IMR-90 (cell line): ENCODE data around the gene AKT3. TPM values are rescaled to one million over a fixed set of nuclear protein-coding genes. Genes with fewer than 3 reads are reported as not detected.

Source experiments
- ATAC-seq: fragments of 200-7000 bp; cut with Tn5 transposase; 2 replicates; pipeline ENCODE4 v1.9.1; 2020; ENCODE audit warnings: low read depth, mild to moderate bottlenecking, moderate library complexity
- BruUV-seq: library from RNA; stranded (reverse); fragments of 400-500 nt; replicated peaks from 2 replicates; lab custom pipeline; 2021; lab: Mats Ljungman, UMichigan
- CTCF ChIA-PET: fragments of 300-600 bp; formaldehyde crosslinking; extraction: SDS; loops from one replicate; lab custom pipeline; 2021; ENCODE audit warnings: antibody characterized with exemption; lab: Yijun Ruan, JAX
- POLR2A ChIA-PET: fragments of 300-600 bp; sonication (Branson Sonifier 250); formaldehyde crosslinking; loops from one replicate; lab custom pipeline; 2022; ENCODE audit warnings: antibody characterized with exemption; ENCODE audit not compliant: unreplicated experiment; lab: Charles Lee
- DNase-seq: peaks from one replicate; pipeline ENCODE4 v3.0.0; 2013
- H2AFZ ChIP-seq: replicated peaks from 2 replicates; pipeline ENCODE3; 2013; ENCODE audit warnings: low read length, mild to moderate bottlenecking; ENCODE audit not compliant: poor library complexity
- H2AK5ac ChIP-seq: 2 replicates; pipeline ENCODE4 v1.6.1; 2013; ENCODE audit warnings: low read depth, low read length, inconsistent platforms
- H2AK9ac ChIP-seq: replicated peaks from 2 replicates; pipeline ENCODE3; 2013; ENCODE audit warnings: mild to moderate bottlenecking, low read depth, low read length, moderate library complexity; ENCODE audit not compliant: poor library complexity
- H2BK120ac ChIP-seq: 2 replicates; pipeline ENCODE4 v1.6.1; 2013; ENCODE audit warnings: low read depth, low read length, inconsistent platforms
- H2BK15ac ChIP-seq: 3 replicates; pipeline ENCODE4 v1.6.1; 2013; ENCODE audit warnings: low read depth, low read length, inconsistent platforms
- H2BK20ac ChIP-seq: 2 replicates; pipeline ENCODE4 v1.6.1; 2013; ENCODE audit warnings: low read depth, mild to moderate bottlenecking, inconsistent platforms, low read length, moderate library complexity
- H2BK5ac ChIP-seq: 2 replicates; pipeline ENCODE4 v1.6.1; 2013; ENCODE audit warnings: mild to moderate bottlenecking, low read depth, low read length, inconsistent platforms; ENCODE audit not compliant: poor library complexity, severe bottlenecking
- H3K14ac ChIP-seq: replicated peaks from 2 replicates; pipeline ENCODE4 v1.6.1; 2013; ENCODE audit warnings: low read depth, low read length, inconsistent platforms
- H3K18ac ChIP-seq: 2 replicates; pipeline ENCODE4 v1.6.1; 2013; ENCODE audit warnings: low read depth, low read length, control low read depth
- H3K23ac ChIP-seq: 2 replicates; pipeline ENCODE4 v1.6.1; 2013; ENCODE audit warnings: low read depth, low read length, inconsistent platforms
- H3K27ac ChIP-seq: 2 replicates; pipeline ENCODE4 v1.5.1; 2013; ENCODE audit warnings: mild to moderate bottlenecking, control low read depth, low read length; ENCODE audit not compliant: insufficient read depth
- H3K27me3 ChIP-seq: 2 replicates; pipeline ENCODE4 v1.6.1; 2013; ENCODE audit warnings: low read length; ENCODE audit not compliant: control insufficient read depth, insufficient read depth
- H3K36me3 ChIP-seq: 2 replicates; pipeline ENCODE4 v1.6.1; 2013; ENCODE audit warnings: low read length, mixed read lengths; ENCODE audit not compliant: control insufficient read depth, insufficient read depth
- H3K4ac ChIP-seq: 2 replicates; pipeline ENCODE4 v1.6.1; 2013; ENCODE audit warnings: low read depth, low read length, inconsistent platforms
- H3K4me1 ChIP-seq: 2 replicates; pipeline ENCODE4 v1.6.1; 2013; ENCODE audit warnings: low read length, mixed read lengths; ENCODE audit not compliant: control insufficient read depth, insufficient read depth
- H3K4me2 ChIP-seq: 2 replicates; pipeline ENCODE4 v1.6.1; 2013; ENCODE audit warnings: low read depth, mild to moderate bottlenecking, control low read depth, low read length, moderate library complexity
- H3K4me3 ChIP-seq: 2 replicates; pipeline ENCODE4 v1.5.1; 2013; ENCODE audit warnings: low read depth, mild to moderate bottlenecking, control low read depth, low read length, moderate library complexity; ENCODE audit not compliant: insufficient read depth
- H3K56ac ChIP-seq: 2 replicates; pipeline ENCODE4 v1.6.1; 2013; ENCODE audit warnings: low read length, inconsistent platforms; ENCODE audit not compliant: insufficient read depth; ENCODE audit errors: extremely low read depth
- H3K79me1 ChIP-seq, 2 experiments: 2 replicates each; pipeline ENCODE4 v1.6.1; 2013; ENCODE audit warnings: low read length in 2 of 2, inconsistent platforms in 1 of 2, low read depth in 1 of 2
- H3K9ac ChIP-seq: 2 replicates; pipeline ENCODE4 v1.6.1; 2013; ENCODE audit warnings: low read depth, low read length, control low read depth
- H3K9me1 ChIP-seq: 2 replicates; pipeline ENCODE4 v1.6.1; 2013; ENCODE audit warnings: low read length, inconsistent platforms; ENCODE audit not compliant: insufficient read depth
- H3K9me3 ChIP-seq: 2 replicates; pipeline ENCODE4 v1.6.1; 2013; ENCODE audit warnings: low read length; ENCODE audit not compliant: control insufficient read depth, insufficient read depth
- H4K20me1 ChIP-seq: 2 replicates; pipeline ENCODE4 v1.6.1; 2013; ENCODE audit warnings: low read length, inconsistent platforms; ENCODE audit not compliant: insufficient read depth
- H4K5ac ChIP-seq: 2 replicates; pipeline ENCODE4 v1.6.1; 2013; ENCODE audit warnings: mild to moderate bottlenecking, low read depth, low read length, control low read depth
- H4K8ac ChIP-seq, 2 experiments: 2 replicates each; pipeline ENCODE4 v1.6.1; 2013; ENCODE audit warnings: low read depth in 2 of 2, low read length in 2 of 2, control low read depth in 1 of 2, inconsistent platforms in 1 of 2
- H4K91ac ChIP-seq: 2 replicates; pipeline ENCODE4 v1.6.1; 2013; ENCODE audit warnings: low read depth, low read length, inconsistent platforms; ENCODE audit not compliant: insufficient read depth
- BHLHE40 ChIP-seq: fragments of 150-350 bp; IDR thresholded peaks from 2 replicates; pipeline ENCODE4 v1.6.1; 2016; ENCODE audit warnings: mild to moderate bottlenecking, low read depth, low read length
- CEBPB ChIP-seq: IDR thresholded peaks from 2 replicates; pipeline ENCODE4 v1.6.1; 2012; ENCODE audit warnings: low read depth, low read length, improper control_type of control experiment
- CHD1 ChIP-seq: IDR thresholded peaks from 2 replicates; pipeline ENCODE4 v1.6.1; 2012; ENCODE audit warnings: low read depth, low read length, improper control_type of control experiment
- FOS ChIP-seq: fragments of 150-350 bp; IDR thresholded peaks from 2 replicates; pipeline ENCODE4 v1.6.1; 2016; ENCODE audit warnings: low read depth, low read length
- MAFK ChIP-seq: IDR thresholded peaks from 2 replicates; pipeline ENCODE4 v1.6.1; 2012; ENCODE audit warnings: low read depth, low read length, improper control_type of control experiment
- MAZ ChIP-seq: IDR thresholded peaks from 2 replicates; pipeline ENCODE4 v1.6.1; 2012; ENCODE audit warnings: low read depth, mild to moderate bottlenecking, low read length, improper control_type of control experiment, moderate library complexity, borderline replicate concordance
- MXI1 ChIP-seq: IDR thresholded peaks from 2 replicates; pipeline ENCODE4 v1.6.1; 2012; ENCODE audit warnings: low read depth, mild to moderate bottlenecking, low read length, moderate library complexity, borderline replicate concordance
- POLR2A ChIP-seq: IDR thresholded peaks from 2 replicates; pipeline ENCODE4 v1.6.1; 2012; ENCODE audit warnings: mild to moderate bottlenecking, low read depth, low read length
- RAD21 ChIP-seq: IDR thresholded peaks from 2 replicates; pipeline ENCODE4 v1.6.1; 2012; ENCODE audit warnings: low read length, improper control_type of control experiment
- RCOR1 ChIP-seq: IDR thresholded peaks from 2 replicates; pipeline ENCODE4 v1.6.1; 2012; ENCODE audit warnings: mild to moderate bottlenecking, low read length, improper control_type of control experiment; ENCODE audit not compliant: insufficient replicate concordance
- RFX5 ChIP-seq: IDR thresholded peaks from 2 replicates; pipeline ENCODE4 v1.8.0; 2012; ENCODE audit warnings: low read depth, mild to moderate bottlenecking, low read length, moderate library complexity
- SMC3 ChIP-seq: fragments of 150-350 bp; IDR thresholded peaks from 2 replicates; pipeline ENCODE4 v1.6.1; 2016; ENCODE audit warnings: low read depth, mild to moderate bottlenecking, antibody characterized with exemption, low read length, moderate library complexity
- WGBS, 2 experiments: methylation state at CpG; one replicate each; pipeline versions ENCODE4 v1.1.5 to v1.1.7; 2013; ENCODE audit warnings: missing lambda C conversion rate in 2 of 2; ENCODE audit not compliant: insufficient read length in 1 of 2; ENCODE audit errors: extremely low coverage in 2 of 2; 5-methylcytosine and 5-hydroxymethylcytosine counted together
- dilution Hi-C: fragments of 300-500 bp; cut with HindIII; formaldehyde crosslinking; loops from one replicate; pipeline ENCODE4 v1.14.3; 2018; ENCODE audit warnings: low sequenced_read_pairs; ENCODE audit not compliant: unreplicated experiment
- in situ Hi-C: fragments of 300-500 bp; cut with MboI; formaldehyde crosslinking; loops from 3 replicates; pipeline ENCODE4 v1.14.3; 2019; ENCODE audit warnings: low sequenced_read_pairs, inconsistent platforms, mixed read lengths
- intact Hi-C: fragments of 100-400 bp; cut with micrococcal nuclease; formaldehyde crosslinking; loops from 2 replicates; pipeline ENCODE4 v1.10.0; 2022
- polyA plus RNA-seq, 3 experiments: library from polyadenylated mRNA; depleted of rRNA; stranded (reverse); fragments of >200 nt; gene quantifications; 2 replicates each; pipeline ENCODE4 v1.2.3, GENCODE V29; 2012; ENCODE audit warnings: low replicate concordance in 1 of 3
- total RNA-seq: library from RNA; depleted of rRNA; stranded (reverse); fragments of >200 nt; gene quantifications from 2 replicates; pipeline ENCODE4 v1.2.3, GENCODE V29; 2012
- TF ChIP-seq, protein P1 (sequence below): fragments of 150-350 bp; IDR thresholded peaks from 2 replicates; pipeline ENCODE4 v1.6.1; 2016; ENCODE audit warnings: low read depth, mild to moderate bottlenecking, low read length, moderate library complexity, borderline replicate concordance
- TF ChIP-seq, protein P2 (sequence below): conservative IDR thresholded peaks from 2 replicates; pipeline ENCODE4 v1.5.1; 2012; ENCODE audit warnings: mild to moderate bottlenecking, low read depth, low read length, improper control_type of control experiment
- TF ChIP-seq, protein P3 (sequence below): fragments of 150-350 bp; IDR thresholded peaks from 2 replicates; pipeline ENCODE4 v1.6.1; 2017; ENCODE audit warnings: mild to moderate bottlenecking, antibody characterized with exemption, low read length, low read depth

Gene AKT3
- total and polyA plus RNA-seq, 2 of the 4 experiments (the other 2 are of a cell fraction) = 15.2 to 19.4 TPM

DNA sequence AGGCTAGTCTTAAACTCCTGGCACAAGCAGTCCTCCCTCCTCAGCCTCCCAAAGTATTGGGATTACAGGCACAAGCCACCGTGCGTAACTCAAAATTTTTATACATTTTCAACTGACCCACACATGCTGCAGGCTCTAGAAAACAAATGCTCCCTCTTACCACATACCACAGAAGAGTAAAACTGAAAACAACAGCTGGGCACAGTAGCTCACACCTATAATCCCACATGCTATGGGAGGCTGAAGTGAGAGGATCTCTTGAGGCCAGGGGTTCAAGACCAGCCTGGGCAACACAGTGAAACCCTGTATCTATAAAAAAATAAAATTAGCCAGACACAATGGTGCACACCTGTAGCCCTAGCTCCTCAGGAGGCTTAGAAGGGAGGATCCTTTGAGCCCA lies 56.7 kb downstream of the AKT3 start:
- no peak overlapping the region for H3K23ac ChIP-seq
- no peak overlapping the region for H3K9ac ChIP-seq
- no peak overlapping the region for H2BK120ac ChIP-seq
- H2AK5ac ChIP-seq = no peak overlapping the region
- POLR2A ChIA-PET = no interaction called here
- H3K4me2 ChIP-seq = no peak overlapping the region
- no peak overlapping the region for H3K4me3 ChIP-seq
- intact Hi-C loops (no loop called here), in situ Hi-C loops (no loop called here), dilution Hi-C loops (no loop called here)
- no peak overlapping the region for H3K27ac ChIP-seq
- no peak overlapping the region for H2AFZ ChIP-seq
- H4K20me1 ChIP-seq = peaks cover 8% of the 10 kb centered on the region; the same call in 1 of the 2 replicates
- peaks cover 38 to 71% of the 10 kb centered on the region in 2 experiments for H3K79me1 ChIP-seq
- peaks cover 2% of the 10 kb centered on the region; the same call in 1 of the 2 replicates for H3K36me3 ChIP-seq
- H2BK5ac ChIP-seq = no peak overlapping the region
- H2BK15ac ChIP-seq = no peak overlapping the region
- peaks cover 3% of the 10 kb centered on the region; the same call in 1 of the 2 replicates for H3K9me1 ChIP-seq
- H4K8ac ChIP-seq = no peak overlapping the region
- H2BK20ac ChIP-seq = no peak overlapping the region
- no CpG with 5 or more reads among the region's 2 CpGs for WGBS, 2 experiments
- CTCF ChIA-PET = no interaction called here
- peaks cover 3% of the 10 kb centered on the region; the same call in 1 of the 2 replicates for H3K4me1 ChIP-seq
- no peak overlapping the region for H3K18ac ChIP-seq
- H4K91ac ChIP-seq = no peak overlapping the region
- ATAC-seq (no peak), DNase-seq (no peak)
- no peaks in the 10 kb centered on the region for H3K9me3 ChIP-seq
- H3K4ac ChIP-seq = no peak overlapping the region
- no peaks in the 10 kb centered on the region for H3K27me3 ChIP-seq
- no peak overlapping the region for H3K14ac ChIP-seq
- BruUV-seq = no TSS peak
- H3K56ac ChIP-seq = no peak overlapping the region
- H4K5ac ChIP-seq = no peak overlapping the region
- TF ChIP-seq FOS (no peak), RAD21 (no peak), SMC3 (no peak), CHD1 (no peak), MXI1 (no peak), RCOR1 (no peak), POLR2A (no peak), MAZ (no peak), MAFK (no peak), CEBPB (no peak), BHLHE40 (no peak), RFX5 (no peak)
- TF ChIP-seq, protein P1, sequence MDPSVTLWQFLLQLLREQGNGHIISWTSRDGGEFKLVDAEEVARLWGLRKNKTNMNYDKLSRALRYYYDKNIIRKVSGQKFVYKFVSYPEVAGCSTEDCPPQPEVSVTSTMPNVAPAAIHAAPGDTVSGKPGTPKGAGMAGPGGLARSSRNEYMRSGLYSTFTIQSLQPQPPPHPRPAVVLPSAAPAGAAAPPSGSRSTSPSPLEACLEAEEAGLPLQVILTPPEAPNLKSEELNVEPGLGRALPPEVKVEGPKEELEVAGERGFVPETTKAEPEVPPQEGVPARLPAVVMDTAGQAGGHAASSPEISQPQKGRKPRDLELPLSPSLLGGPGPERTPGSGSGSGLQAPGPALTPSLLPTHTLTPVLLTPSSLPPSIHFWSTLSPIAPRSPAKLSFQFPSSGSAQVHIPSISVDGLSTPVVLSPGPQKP = no peak
- TF ChIP-seq, protein P2, sequence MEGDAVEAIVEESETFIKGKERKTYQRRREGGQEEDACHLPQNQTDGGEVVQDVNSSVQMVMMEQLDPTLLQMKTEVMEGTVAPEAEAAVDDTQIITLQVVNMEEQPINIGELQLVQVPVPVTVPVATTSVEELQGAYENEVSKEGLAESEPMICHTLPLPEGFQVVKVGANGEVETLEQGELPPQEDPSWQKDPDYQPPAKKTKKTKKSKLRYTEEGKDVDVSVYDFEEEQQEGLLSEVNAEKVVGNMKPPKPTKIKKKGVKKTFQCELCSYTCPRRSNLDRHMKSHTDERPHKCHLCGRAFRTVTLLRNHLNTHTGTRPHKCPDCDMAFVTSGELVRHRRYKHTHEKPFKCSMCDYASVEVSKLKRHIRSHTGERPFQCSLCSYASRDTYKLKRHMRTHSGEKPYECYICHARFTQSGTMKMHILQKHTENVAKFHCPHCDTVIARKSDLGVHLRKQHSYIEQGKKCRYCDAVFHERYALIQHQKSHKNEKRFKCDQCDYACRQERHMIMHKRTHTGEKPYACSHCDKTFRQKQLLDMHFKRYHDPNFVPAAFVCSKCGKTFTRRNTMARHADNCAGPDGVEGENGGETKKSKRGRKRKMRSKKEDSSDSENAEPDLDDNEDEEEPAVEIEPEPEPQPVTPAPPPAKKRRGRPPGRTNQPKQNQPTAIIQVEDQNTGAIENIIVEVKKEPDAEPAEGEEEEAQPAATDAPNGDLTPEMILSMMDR = no peak
- TF ChIP-seq, protein P3, sequence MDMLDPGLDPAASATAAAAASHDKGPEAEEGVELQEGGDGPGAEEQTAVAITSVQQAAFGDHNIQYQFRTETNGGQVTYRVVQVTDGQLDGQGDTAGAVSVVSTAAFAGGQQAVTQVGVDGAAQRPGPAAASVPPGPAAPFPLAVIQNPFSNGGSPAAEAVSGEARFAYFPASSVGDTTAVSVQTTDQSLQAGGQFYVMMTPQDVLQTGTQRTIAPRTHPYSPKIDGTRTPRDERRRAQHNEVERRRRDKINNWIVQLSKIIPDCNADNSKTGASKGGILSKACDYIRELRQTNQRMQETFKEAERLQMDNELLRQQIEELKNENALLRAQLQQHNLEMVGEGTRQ = no peak
- H2AK9ac ChIP-seq = no peak overlapping the region
